Gastroesophageal sphincter (tissue), 4 donors: ENCODE measurements around the gene MGAM2. TPM values are rescaled to one million over a fixed set of nuclear protein-coding genes. Genes with fewer than 3 reads are reported as not detected.

ENCODE experiments used
- ATAC-seq: fragments of 150-250 bp; one replicate; pipeline ENCODE4 v1.9.1; 2016; ENCODE audit warnings: mild to moderate bottlenecking, moderate library complexity
- H3K27ac ChIP-seq, 4 donors: fragments of 200-600 bp; sonication (generic) in 3 of 4; 1 replicate in 3 of 4; 2 replicates in 1 of 4; pipeline ENCODE4 v1.5.1; 2016 to 2019
- H3K27me3 ChIP-seq: fragments of 200-600 bp; sonication (generic); one replicate; pipeline ENCODE4 v1.5.1; 2019
- H3K36me3 ChIP-seq, 2 donors: fragments of 200-600 bp; sonication (generic); one replicate each; pipeline ENCODE4 v1.5.1; 2019; ENCODE audit warnings: control low read depth in 1 of 2
- H3K4me1 ChIP-seq, 3 donors: fragments of 200-600 bp; sonication (generic); 1 replicate in 2 of 3; 2 replicates in 1 of 3; pipeline ENCODE4 v1.5.1; 2016 to 2019; ENCODE audit warnings: control low read depth in 2 of 3
- H3K4me3 ChIP-seq, 2 donors: fragments of 200-600 bp; sonication (generic); one replicate each; pipeline ENCODE4 v1.5.1; 2019; ENCODE audit warnings: mild to moderate bottlenecking in 1 of 2, moderate library complexity in 1 of 2
- H3K9me3 ChIP-seq, 3 donors: fragments of 200-600 bp; sonication (generic); one replicate each; pipeline ENCODE4 v1.5.1; 2017 to 2019; ENCODE audit warnings: control low read depth in 2 of 3
- CTCF ChIP-seq, 4 experiments: fragments of 200-600 bp in 2 of 4; fragments of 450-650 bp in 2 of 4; sonication (generic) in 1 of 4; IDR thresholded peaks; one replicate each; pipeline ENCODE4 v1.5.1; 2017 to 2019; ENCODE audit warnings: antibody characterized with exemption in 4 of 4, mild to moderate bottlenecking in 2 of 4, moderate library complexity in 2 of 4
- EP300 ChIP-seq: sonication (generic); formaldehyde crosslinking; IDR thresholded peaks from one replicate; pipeline ENCODE4 v1.6.1; 2017; ENCODE audit warnings: antibody characterized with exemption, mild to moderate bottlenecking
- POLR2A ChIP-seq, 2 donors: fragments of 450-650 bp; IDR thresholded peaks; one replicate each; pipeline ENCODE4 v1.6.1; 2017; ENCODE audit warnings: antibody characterized with exemption in 2 of 2, mild to moderate bottlenecking in 2 of 2, moderate library complexity in 1 of 2
- POLR2AphosphoS5 ChIP-seq: sonication (generic); formaldehyde crosslinking; IDR thresholded peaks from one replicate; pipeline ENCODE4 v1.6.1; 2017; ENCODE audit warnings: antibody characterized with exemption
- WGBS, 2 donors: methylation state at CpG; one replicate each; pipeline ENCODE4 v1.1.5; 2018; ENCODE audit warnings: low coverage in 1 of 2; 5-methylcytosine and 5-hydroxymethylcytosine counted together
- total RNA-seq, 4 donors: library from RNA; depleted of rRNA; stranded (reverse); fragments of >200 nt; gene quantifications; one replicate each; pipeline ENCODE4 v1.1.0, GENCODE V29; 2016

The MGAM2 gene
- total RNA-seq, 4 donors from 2014 or later: 0.54 to 1.6 TPM; not detected in 2

GRCh38 chr7:142248166-142249160, 136.9 kb downstream of the MGAM2 start:
- no peaks in the 10 kb centered on the region for H3K9me3 ChIP-seq
- ATAC-seq: no peak
- H3K27ac ChIP-seq: no peak overlapping the region
- WGBS, 2 donors: 42 to 50% methylated on average over 4 of the region's 7 CpGs
- H3K27me3 ChIP-seq: no peaks in the 10 kb centered on the region
- TF ChIP-seq POLR2A (IDR thresholded peaks at IDR 0.05): no peak
- TF ChIP-seq CTCF (IDR thresholded peaks at IDR 0.05): no peak
- no peak for TF ChIP-seq POLR2AphosphoS5
- TF ChIP-seq EP300: no peak
- no peaks in the 10 kb centered on the region for H3K36me3 ChIP-seq
- no peak overlapping the region for H3K4me3 ChIP-seq
- no peaks in the 10 kb centered on the region for H3K4me1 ChIP-seq

GRCh38 chr7:142249918-142250317, 138.4 kb downstream of the MGAM2 start:
- H3K4me3 ChIP-seq: no peak overlapping the region
- no peak overlapping the region for H3K27ac ChIP-seq
- no peaks in the 10 kb centered on the region for H3K27me3 ChIP-seq
- ATAC-seq: no peak
- H3K36me3 ChIP-seq: no peaks in the 10 kb centered on the region
- H3K9me3 ChIP-seq: no peaks in the 10 kb centered on the region
- no peak for TF ChIP-seq EP300
- TF ChIP-seq CTCF (IDR thresholded peaks at IDR 0.05): no peak
- TF ChIP-seq POLR2A (IDR thresholded peaks at IDR 0.05): no peak
- TF ChIP-seq POLR2AphosphoS5: no peak
- H3K4me1 ChIP-seq: no peaks in the 10 kb centered on the region

- H3K4me3 ChIP-seq: no peak overlapping the region
- no peak for ATAC-seq
- H3K9me3 ChIP-seq: no peaks in the 10 kb centered on the region
- H3K27me3 ChIP-seq: no peaks in the 10 kb centered on the region
- H3K27ac ChIP-seq: no peak overlapping the region
- no peak for TF ChIP-seq POLR2A (IDR thresholded peaks at IDR 0.05)
- no peak for TF ChIP-seq EP300
- no peak for TF ChIP-seq POLR2AphosphoS5
- no peak for TF ChIP-seq CTCF (IDR thresholded peaks at IDR 0.05)
- no peaks in the 10 kb centered on the region for H3K4me1 ChIP-seq
- WGBS, 2 donors: 56 to 58% methylated on average over 2 of the region's 2 CpGs
- H3K36me3 ChIP-seq: no peaks in the 10 kb centered on the region
These were observed 139.2 kb downstream of the MGAM2 start for GRCh38 chr7:142250705-142251104.

- H3K27me3 ChIP-seq: no peaks in the 10 kb centered on the region
- WGBS, 2 donors: 57 to 82% methylated on average over 1 of the region's 1 CpG
- no peaks in the 10 kb centered on the region for H3K36me3 ChIP-seq
- no peak for TF ChIP-seq CTCF (IDR thresholded peaks at IDR 0.05)
- no peak for TF ChIP-seq EP300
- TF ChIP-seq POLR2AphosphoS5: no peak
- no peak for TF ChIP-seq POLR2A (IDR thresholded peaks at IDR 0.05)
- no peaks in the 10 kb centered on the region for H3K4me1 ChIP-seq
- no peak for ATAC-seq
- H3K9me3 ChIP-seq: no peaks in the 10 kb centered on the region
- no peak within 1 kb of the TSS for H3K27ac ChIP-seq
- H3K4me3 ChIP-seq: no peak within 1 kb of the TSS
These were observed 146.4 kb downstream of the MGAM2 start, which contains the start of gene PRSS58 for GRCh38 chr7:142257958-142258357. TSS of gene PRSS58 (minus strand) at chr7:142258058. CDS start at chr7:142257707, 351 bp downstream.
